Stimulated activated CD8-positive, alpha-beta memory T cell treated with anti-CD3 and anti-CD28 coated beads, Interleukin-2, amount 100 ng/mL, for 48 hours (primary cell): Measurements from ENCODE around the gene CHRNB4.

Experiments
- DNase-seq, 2 donors: peaks; one replicate each; pipeline ENCODE4 v3.0.0-alpha.2; 2020; ENCODE audit warnings: low read depth in 2 of 2

Gene CHRNB4

DNA sequence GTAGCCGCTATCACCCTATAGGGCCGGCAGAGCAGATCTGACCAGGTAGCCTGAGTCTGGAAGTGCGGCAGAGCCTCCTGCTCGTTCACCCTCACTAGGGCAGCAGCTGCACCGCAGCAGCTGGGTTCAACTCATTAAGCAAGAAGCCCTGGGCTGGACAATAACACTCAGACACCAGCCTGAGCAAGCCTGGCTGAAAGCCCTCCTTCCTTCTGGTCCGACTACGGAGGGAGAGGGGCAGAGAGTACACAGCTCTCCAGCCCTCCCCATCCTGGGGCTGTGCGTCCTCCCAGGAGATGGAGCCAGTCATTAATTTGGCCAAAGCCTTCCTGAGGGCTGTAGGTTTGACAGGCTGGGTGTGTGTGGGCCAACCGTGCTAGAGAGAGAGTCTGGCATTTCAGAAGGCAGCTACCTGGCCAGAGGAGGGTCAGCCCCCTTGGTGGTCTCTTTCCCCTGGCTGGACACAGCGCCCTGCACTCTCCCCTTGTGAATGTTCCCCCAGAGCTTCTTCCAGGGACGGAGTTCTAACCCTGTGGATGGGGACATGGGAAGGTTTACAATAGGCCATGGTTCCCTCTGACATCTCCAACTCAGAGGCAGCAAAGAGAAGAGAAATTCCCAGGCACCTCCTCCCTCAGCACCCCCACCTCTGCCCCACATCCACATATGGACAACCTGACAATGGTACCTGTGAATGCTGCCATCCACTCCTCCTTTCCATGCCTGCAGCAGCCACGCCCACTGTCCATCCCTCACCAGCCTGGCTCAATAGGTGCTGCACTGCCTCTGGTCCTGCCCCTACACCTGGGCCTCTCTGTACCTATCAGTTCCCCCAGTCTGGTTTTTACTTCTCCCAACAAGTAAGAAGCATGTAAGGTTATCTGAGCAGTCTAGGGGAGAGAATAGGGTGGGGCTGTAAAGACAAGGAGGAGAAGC, 6.5 kb downstream of the CHRNB4 start:
- no peak for DNase-seq

DNA sequence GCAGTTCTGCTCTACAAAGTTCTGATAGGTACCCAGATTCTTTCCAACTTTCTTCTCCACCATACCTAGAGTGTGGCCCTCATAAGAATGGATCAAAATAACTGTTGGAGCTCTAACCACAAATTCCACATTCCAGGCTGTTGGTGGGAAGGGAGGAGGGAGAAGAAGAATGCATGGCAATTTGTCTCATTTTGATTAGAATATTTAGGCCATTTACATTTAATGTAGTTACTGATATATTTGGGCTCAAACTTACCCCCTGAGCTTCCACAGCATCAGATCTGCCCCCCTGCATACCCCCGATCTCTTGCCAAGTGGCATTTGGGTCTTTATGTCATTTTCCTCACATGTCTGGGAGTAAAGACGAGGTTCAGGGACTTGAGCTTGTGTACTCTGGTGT, 7.7 kb downstream of the CHRNB4 start:
- DNase-seq, result no peak

DNA sequence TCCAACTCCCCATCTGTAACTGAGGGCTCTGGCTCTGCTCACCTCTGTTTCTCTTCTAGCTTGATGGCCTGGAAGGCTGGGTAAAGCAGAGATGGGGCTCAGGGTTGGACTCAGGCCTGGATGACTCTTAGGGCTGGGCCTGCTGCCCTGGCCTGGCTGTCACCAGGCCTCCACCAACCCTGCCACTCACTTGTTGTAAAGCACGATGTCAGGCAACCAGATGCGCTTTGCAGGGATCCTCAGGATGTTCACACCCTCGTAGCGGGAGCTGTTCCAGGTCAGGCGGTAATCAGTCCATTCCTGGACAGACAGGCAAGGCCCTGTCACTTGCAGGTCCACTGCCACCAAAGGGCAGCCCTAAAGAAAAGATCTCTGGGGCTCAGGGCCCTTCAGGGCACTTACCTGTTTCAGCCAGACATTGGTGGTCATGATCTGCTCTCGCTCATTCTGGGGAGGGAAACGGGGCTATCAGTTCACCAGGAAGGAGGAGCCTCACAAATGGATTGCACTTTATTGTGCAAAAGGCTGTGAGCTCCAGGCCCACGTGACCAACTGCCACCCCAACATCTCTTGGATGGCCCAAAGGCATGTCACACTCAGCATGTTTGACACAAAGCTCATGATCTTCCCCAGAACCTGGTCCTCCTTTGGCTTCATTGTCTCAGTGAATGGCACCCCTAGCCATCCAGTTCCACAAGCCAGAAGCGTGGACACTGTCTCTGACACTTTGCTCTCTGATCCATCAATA, 9.9 kb downstream of the CHRNB4 start:
- no peak for DNase-seq

DNA sequence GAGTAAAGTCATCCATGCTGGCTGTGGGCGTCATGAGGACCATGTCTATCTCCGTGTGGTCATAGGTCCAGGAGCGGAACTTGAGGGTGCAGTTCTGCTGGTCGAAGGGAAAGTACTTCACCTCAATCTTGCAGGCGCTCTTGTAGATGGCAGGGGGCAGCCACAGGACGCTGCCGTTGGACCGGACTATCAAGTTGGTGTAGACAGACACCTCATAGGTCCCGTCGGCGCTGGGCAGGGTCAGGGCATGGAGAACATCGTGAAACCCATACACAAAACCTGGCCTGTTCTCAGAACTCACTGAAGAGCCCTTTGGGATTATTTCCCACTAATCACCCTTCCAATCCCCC, 11.3 kb downstream of the CHRNB4 start:
- DNase-seq, result no peak

DNA sequence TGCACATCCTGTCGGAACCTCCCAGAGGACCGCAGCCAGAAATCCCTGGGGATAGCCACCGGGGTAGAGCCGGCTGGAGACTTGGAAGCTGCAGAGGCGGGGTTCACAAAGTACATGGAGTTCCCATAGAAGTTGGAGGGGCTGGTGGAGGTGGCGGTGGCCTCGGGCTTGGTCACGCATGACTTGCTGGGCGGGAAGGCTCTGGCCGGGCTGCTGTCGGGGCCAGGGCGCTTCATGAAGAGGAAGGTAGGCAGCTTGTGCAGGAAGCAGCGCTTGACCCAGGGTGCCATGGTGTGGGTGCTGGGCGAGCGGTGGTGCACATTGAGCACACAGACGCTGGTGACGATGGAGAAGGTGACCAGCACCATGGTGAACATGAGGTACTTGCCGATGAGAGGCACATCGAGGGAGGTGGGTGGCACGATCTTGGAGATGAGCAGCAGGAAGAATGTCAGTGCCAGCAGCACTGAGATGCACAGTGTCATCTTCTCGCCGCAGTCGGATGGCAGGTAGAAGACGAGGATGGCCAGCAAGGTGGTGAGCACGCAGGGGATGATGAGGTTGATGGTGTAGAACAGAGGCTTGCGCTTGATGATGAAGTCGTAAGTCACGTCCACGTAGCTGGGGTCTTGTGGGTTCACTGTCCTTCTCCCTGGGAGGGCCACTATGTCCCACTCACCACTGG, 11.8 kb downstream of the CHRNB4 start:
- DNase-seq, result no peak

DNA sequence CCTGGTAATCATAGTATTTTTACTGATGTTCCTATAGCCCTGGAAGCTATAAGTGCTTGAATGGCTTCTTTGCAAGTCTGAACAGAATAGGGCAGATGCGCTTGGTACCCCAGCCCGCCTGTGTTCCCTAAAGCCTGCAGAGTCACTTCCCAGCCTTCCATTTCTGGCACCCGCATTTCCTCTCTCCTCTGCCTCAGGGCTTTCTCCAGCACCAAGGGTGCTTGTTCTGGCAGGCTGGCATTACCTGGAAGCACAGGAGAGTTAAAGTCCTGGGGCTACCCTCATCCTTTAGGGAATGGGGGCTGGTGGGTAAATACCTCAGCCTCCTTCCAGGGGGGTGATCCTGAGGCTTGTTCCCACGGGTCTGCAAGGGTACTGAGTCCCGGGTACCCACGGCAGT, 12.8 kb downstream of the CHRNB4 start:
- no peak for DNase-seq

DNA sequence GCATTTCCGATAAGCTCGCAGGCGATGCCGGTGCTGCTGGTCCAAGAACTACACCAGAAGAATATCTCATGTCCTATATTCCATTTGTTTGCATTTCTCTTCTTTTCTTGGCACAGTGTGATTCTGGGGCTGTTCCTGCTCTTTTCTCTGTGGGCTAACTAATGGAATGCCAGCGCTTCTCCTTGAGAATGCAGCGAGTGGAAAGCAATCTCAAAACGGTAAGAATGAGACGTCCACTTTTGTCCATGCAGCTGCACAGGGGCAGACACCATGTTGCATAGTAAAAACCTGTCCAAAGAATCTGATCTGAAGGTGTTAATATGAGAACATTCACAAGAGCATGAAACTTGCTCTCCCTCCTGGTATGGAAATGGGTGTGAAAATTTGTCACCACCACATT, 13.7 kb downstream of the CHRNB4 start:
- no peak for DNase-seq

DNA sequence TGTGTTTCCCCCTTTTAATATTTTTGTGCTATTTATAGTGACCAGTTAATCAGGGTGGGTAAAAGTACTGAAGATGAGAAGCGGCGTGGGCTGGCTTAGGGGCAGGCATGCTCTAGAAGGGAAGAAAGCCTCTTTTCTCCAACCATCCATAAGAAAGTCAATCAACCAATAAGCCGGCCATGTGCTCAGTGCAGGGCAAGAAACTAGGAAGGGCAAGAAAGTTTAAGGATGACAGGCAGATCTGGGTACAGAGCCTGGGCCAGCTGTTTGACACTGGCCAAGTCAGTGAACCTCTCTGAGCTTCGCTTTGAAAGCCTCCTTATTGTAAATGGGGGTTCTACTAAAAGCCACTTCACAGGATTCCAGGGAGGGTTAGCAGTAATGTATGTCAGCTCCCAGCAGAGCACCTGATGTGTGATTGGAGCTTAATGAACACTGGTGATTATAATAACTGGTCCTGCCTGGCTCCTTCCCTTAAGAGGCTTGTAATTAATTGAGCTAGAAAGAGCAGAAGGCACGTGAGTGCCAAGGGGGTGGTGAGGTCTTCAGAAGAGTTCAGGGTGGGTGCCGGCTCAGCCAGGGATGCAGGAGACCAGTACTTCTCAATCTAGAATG, 14.5 kb downstream of the CHRNB4 start:
- no peak for DNase-seq

DNA sequence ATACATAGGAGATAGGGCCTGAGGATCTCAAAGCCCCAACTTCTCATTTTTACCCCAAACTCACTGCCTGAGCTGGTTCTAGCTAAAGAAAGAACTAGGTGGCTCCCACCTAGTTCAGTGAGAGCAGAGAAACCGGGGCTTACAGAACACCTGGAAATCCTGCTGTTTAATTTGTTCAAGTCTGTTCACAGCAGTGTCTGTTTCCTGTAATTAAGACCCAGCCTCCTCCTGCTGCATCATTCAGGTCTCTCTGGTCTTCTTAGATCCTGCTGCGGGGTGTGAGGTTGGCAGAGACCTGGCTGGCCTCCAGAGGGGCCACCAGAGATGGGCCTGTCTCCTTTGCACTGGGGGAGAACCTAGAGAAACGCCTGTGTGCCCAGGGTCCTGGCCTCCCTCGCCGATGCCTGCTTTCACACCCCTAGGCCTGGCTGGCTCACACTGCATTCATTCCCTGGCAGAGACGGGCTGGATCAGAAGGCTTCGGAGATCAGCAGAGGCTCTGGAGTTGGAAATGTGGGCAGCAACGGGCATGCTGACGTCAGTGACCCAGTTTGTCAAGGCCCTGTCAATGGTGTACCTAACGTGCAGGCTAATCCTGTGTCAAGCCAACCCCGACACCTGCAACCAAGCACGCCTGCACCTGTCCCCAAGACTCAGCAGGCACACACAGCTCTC, 15.3 kb downstream of the CHRNB4 start:
- DNase-seq, result no peak

DNA sequence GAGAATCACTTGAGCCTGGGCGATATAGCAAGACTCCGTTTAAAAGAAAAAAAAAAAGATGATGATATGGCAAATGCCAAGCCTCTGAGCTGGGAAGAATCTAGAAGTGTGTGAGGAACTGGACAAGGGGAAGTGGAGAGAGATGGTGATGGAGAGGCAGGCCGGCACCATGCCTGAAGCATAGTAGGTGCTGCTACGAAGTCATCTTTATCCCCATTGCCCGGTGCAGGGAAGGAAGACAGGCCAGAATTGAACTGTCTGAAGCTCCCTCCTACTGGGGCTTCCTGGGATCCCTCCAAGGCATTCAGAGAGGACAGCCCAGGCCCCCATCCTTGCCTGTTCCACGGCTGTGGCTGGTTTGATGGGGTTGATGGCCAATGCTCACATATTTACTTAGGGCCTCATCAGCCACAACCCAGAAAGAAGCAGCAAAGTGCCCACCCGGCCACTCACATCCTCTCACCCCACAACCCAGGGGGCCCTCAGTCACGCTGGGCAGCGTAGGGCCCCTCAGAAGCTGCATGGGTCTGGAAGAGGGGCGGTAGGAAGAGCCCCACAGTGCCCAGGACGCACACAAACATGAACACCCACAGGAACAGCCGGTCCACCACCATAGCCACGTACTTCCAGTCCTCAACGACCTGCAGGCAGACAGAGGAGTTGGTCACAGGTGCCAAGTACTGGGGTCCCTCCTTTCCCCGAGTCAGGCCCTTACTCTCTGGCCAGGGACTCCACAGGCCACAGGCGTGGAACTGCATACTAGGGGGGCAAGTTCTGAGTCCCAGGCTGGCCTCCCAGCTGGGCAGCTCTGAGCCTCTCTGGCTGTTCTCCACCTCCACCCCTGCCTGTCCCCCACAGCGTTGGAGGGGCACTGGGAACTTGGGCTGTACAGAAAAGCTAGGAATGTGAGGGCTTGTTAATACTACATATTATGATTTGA, 16.1 kb downstream of the CHRNB4 start:
- no peak for DNase-seq

DNA sequence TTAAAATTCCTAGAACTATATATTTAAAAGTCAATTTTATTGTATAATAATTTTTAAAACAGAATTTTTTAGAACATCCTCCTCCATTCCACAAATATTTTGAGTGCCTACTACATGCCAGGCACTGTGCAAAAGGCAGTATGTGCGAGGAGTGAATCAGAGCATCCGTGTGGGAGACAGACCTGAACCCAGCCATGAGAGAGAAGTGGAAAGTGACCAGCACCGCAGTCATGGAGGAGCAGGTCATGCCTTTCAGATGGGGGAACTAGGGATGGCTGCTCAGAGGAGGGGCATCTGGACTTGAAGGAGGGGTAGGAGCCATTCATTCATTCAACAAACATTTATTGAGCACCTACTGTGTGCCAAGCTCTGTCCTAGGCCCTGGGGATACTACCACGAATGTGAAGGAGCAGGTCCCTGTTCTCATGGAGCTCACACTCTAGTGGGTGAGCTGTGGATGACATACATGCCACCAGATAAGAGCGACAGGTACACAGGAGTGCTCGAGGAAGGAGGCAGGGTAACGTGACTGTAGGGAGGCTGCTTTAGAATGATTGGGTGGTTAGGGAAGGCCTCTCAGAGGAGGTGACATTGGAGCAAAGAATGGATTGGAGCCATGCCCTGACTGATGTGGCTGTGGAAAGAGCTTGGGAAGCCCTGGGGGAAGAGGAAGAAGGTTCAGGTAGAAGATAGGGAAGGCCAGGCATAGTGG, 17.1 kb downstream of the CHRNB4 start:
- no peak for DNase-seq

DNA sequence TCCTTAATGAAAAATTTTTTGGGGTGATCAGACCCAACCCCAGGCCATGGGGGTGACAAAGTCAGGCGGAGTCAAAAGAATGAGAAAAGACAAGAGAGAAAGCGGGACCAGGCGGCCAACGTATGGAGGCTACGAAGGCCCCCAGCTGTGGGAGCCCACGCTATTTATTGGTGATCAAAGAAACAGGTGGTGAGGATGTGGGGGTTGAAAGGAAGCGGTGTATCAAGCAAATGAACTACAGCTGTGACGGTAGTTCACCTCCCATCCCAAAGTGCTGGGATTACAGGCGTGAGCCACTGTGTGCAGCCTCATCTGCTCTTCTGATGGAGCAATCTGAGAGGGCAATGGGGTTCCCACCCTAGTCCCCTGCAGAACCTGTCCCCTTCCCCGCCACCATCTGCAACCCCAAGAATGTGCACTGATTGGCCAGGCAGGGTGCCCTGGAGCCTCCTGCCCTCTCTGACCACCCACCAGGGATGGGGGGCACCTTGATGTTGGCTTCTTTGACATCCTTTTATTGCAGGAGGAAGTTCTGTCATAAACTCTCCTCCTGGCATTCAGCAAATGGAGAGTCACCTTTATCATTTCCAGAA, 19.1 kb downstream of the CHRNB4 start:
- DNase-seq, result no peak

DNA sequence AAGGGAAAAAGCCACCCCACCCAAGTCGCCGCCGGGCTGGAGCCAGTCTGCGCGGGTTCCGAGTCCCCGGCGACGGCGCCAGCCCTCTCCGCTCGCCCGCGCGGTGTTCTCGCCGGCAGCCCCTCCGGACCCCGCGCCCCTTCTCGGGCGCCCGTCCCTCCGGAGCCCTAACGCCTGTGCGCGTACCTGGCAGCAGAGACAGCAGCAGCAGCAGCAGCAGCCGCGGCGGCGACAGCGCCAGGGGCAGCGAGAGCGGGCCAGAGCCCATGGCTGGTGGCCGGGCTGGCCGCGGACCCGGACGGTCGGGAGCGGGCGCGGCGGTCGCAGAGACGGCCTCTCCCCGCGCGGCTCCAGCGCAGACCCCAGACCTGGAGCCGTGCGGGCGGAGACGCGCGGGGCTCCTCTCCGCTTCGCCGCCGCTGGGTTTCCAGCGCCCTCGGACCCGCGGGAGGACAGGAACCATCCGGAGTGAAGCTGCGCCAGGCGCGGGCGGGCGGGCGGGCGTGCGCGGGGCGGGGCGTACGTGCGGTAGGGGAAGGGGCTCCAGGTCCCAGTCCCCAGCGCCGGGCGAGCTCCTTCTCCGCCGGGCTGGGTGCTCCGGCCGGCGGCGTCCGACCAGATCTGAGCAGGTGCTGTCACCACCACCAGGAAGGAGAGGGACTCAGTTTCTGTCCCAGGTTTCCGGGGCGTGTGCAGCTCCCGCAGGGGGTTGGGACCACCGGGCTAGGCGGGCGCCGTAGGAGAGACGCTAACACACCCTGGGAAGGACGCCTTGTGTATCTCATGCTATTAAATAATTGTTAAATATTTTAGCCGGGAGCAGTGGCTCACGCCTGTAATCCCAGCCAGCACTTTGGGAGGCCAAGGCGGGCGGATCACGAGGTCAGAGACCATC, 20.2 kb downstream of the CHRNB4 start, which contains the start of gene CHRNA3:
Gene CHRNA3, minus strand, starts transcription at position 470 of the 895 bp plus-strand sequence. Its CDS starts 202 bp downstream, at position 268.
- DNase-seq, result no peak

DNA sequence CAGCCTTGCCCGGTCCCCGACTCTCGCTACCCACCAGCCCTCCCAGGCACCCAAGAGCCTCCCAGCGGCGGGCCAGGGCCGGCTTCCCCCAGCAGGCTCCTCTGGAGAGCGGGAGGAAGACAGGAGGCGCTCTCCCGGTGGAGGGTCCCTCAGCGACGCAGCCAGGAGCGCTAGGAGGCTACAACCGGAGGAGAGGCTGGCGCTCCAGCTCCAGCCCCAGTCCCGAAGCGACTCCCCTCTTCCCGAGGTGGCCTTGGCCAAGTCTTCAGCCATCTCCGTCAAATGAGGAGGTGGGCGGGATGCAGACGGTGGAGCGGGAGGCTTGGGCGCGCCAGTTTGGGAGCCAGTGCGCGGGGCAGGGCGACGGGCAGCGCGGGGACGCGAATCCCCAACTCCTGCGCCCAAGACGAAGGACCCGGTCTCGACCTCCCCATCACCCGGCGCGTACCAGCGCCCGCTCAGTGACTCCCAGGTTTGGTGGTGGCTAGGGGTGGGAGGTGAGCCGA, 20.9 kb downstream of the CHRNB4 start:
- no peak for DNase-seq

DNA sequence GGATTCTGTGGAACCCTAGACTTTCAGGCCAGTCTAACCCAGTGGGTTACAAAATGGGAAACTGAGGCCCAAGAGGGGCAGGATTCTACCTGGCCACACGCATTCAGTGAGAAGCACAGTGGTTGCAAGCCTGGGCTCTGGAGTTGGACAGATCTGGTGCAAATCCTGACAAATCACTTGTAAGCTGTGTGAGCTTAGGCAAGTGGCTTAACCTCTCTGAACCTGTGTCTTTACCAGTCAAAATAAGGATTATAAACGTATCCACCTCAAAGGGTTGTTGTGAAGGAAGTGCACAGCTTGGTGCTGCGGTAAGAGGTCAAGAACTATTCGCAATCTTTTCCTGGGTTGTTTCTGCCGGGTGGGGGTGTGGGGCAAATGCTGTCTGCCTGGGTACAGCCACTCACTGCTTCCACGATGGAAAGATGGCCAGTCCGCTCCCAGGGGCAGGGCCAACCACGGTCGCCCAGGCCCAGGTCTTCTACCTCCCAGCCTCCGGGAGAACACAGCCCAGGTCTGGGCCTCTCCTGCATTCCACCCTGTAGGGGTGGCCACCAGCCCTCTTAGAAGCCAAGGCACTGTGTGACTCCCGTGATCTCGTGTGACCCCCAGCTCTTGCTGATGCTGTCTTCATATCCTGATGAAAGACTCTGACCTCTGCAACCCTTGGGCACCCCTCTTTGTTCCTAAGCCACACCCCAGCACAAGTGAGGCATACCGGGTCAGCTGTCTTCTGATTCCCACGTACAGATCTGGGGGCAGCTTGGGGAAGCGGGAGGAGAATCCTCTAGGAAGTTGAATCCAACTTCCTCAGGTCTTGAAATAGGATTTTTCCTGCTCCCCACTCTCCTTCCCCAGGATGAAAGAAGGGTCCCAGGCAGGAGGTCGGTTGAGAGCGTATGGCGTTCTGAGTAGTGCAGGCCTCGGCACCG, 21.7 kb downstream of the CHRNB4 start:
- DNase-seq, result no peak

DNA sequence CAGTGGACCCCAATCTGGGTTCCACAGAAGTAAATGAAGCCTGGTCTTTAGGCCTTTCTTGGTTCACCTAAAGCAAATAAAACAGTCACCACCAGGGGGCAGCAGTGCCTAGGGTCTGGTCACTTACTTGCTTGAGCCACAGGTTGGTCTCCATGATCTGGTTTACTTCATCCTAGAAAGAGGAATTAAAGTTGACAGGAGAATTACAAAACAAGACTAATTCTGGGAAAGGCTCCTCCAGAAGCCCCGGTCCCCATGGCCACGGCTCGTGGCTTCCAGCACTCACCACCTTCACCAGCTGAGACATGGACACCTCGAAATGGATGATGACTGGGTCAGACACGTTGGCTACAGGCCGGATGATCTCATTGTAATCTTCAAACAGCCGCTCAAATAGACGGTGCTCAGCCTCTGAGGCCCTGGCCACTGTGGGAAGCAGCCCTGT, 22.5 kb downstream of the CHRNB4 start:
- DNase-seq, result peak; percentile 75 to 78

DNA sequence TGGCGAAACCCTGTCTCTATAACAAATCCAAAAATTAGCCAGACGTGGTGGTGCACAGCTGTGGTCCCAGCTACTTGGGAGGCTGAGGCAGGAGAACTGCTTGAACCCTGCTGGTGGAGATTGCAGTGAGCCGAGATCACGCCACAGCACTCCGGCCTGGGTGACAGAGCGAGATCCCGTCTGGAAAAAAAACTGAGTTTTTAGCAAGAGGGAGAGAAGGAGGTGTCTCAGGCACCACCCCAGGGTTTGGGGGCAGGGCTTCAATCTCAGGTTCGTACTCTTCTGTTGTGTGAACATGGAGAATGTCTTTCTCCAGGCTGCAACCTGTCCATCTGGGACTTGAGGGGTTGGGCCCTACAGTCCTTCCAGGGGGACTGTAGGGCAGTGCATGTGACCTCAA, 22.9 kb downstream of the CHRNB4 start:
- no peak for DNase-seq
